KG1 (cell line): ENCODE measurements around the gene AANAT.

Experiments
- DNase-seq: peaks from one replicate; lab custom pipeline; 2025; lab: John Stamatoyannopoulos, UW

Gene AANAT

DNA sequence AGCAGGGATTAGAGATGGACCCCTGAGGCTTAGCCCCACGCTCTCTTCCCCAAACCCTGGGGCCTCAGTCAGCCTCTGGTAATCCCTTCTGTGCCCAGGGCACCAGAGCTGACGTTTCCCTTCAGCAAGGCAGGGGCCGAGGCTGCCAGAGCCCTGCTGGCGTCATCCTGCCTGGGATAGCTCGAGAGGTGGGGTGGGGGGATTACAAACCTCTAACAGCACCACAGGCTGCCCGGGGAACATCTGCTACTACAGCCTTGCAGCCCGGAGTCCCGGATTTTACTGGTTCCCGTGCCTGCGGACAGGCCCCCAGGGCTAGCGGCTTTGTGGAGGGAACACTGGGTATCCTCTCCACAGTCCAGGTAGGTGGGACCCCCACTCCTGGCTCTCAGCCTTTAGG lies at the start of gene AANAT:
Gene AANAT (plus strand): TSS at position 238 of the 400 bp plus-strand sequence. CDS start 1,144 bp downstream, outside the sequence.
- DNase-seq = no peak

DNA sequence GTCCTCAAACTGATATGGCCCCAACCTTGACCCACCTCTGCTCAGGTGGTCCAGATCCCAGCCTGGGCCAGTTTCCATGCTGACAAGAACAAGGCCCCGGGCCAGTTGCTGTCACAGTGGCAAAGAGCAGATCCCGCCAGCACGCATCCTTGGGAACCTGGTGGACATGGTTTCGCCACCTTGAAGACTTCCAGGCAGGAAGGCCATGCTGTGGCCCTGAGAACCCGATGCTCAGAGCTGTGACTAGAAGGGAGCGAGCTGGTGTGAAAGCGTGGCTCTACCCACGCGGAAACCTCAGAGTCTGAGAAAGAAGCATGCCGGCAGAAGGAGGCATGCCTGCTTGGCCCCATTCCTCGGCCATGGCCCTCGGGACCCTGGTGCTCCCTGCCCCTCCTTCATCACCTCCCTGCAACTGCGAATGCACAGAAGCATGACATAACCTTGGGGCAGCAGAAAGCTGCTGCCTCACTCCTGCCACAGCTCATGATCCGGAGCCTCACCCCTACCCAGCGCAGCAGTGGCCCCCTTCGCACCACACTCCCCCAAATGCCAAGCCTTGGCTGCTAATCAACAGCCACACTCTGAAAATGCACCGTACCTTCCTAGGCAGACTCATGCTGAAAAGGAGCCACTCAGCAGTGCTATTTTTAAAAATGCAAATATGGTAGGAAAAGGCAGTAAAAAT lies 47.7 kb upstream of the AANAT start:
- no peak for DNase-seq

DNA sequence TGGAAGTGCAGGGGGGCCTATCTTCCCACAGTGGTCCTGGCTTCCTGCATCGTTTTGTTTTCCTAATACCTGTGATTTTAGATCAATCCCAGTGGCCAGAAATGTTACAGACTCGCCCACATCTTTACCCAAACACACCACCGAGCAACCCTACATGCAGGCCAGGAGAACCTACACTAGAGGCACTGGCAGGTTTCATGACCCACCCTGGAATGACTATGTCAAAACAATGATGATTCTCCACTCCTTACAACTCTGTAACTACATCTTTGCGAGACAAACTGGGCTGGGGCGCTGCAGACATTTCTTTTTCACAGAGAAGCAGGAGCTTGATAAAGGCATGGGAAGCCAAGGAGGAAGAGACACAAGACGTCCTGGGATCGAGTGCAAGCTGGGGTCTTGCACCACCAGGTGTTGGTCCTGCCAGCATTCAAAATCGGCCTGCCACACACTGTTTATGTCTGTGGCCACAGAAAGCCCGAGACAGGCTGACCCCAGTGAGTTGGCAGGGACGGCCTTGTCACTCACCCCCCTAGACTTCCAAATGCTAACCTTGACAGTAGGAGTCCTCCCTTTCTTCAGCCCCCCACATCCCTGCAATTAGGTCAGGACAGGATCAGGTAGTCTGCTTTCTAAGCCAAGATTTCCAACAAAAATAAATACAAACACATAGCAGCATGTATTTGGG lies 46.9 kb upstream of the AANAT start:
- DNase-seq = no peak

DNA sequence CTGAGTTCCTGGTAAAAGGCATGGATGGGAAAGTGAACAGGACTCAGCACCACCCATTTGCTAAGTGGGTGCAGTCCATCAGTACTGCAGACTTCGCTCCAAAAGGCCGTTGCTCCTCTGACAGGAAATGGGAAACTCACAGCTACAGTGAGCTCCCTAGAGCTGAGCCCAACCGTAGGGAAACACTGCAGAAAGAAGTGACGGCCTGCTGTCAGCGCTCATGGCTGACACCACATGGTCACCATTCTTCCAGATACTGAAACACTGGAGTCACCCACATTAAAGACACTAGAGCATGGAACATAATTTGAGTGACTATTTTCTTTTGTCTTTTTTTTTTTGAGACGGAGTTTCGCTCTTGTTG lies 46.4 kb upstream of the AANAT start:
- no peak for DNase-seq

DNA sequence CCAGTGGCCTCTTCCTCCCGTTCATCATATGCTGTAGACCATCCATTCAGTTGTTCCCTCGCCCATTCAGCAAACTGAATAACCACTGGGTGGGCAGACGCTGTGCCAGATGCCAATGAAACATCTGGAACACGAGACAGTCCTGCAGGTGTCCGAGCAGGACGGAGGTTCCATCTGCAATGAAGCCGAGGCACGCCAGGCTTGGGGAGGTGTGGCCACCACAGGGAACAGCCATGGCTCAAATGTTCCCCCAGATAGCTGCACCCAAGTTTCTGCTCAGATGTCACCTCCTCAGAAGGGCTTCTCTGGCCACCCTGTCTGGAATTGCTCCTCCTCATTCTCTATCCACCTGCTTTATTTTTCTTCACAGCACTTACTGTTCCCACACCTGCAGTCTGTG lies 45.0 kb upstream of the AANAT start:
- DNase-seq = no peak

DNA sequence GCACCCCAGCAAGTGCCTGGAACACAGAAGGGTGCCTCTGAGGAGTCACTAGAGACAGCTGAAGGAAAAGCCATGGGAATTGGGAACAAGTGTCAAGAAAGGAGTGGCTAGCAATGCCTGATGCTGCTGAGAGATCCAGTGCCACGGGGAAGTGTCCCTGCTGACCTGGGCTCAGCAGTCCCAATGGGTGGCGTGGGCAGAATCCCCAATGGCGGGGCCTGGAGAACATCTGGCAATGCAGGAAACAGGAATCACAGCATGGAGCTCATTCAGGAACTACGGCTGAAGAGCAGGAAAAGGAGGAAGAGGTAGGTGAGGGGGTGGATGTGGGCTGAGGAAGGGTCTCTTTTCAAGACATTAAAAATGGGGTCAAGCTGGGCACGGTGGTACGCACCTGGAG lies 44.5 kb upstream of the AANAT start:
- DNase-seq = no peak

- DNase-seq = no peak
Observed at GRCh38 chr17:76426853-76427252, 40.5 kb upstream of the AANAT start.

DNA sequence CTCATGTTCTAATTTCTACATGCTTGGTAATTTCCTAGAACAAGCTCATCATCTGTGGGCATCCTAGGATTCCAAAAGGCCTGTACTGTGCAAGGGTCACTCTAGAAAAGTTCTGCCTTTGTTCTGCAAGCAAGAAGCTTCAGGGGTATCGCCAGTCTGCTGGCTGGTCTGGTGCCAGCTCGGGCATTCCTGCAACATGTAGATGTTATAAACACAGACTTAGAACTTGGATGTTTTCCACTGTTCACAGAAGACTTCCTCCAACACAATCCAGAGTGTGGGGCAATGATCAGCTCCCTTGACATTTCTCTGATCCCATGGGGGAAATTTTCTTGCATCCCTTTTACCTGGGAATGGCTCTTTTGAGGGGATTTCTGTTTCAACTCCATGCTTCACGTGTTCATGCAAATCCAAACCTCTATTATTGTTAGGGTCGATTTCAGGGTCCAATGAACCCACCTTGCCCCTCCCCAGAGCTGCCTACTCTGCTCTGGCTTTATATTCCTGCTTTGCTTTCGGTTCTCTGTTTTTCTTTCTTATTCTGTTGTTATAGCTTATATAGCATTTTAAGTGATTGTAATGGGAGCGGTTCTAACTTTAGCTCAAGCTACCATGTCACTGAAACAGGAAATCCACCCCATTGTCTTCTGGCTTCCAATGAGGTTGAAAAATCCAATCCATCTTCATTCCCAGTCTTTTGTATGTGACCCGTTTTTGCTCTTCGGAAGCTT lies 39.7 kb upstream of the AANAT start:
- DNase-seq = no peak

DNA sequence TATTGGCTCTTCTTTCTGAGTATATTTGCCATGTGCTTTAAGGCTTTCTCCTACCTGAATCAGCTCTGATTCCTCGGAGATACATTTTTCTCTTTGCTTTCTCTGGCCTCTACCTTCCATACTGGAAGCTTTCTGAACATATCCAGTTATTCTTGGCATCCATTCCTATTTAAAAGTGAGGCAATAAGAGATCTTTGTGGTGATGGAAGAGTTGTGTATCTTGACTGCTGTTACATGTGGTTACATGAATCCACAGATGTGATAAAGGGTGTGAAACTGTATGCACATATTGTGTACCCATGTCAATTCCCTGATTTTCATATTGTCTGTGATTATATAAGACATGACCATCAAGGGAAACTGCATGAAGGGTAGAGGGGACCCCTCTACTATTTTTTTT lies 38.9 kb upstream of the AANAT start:
- no peak for DNase-seq

DNA sequence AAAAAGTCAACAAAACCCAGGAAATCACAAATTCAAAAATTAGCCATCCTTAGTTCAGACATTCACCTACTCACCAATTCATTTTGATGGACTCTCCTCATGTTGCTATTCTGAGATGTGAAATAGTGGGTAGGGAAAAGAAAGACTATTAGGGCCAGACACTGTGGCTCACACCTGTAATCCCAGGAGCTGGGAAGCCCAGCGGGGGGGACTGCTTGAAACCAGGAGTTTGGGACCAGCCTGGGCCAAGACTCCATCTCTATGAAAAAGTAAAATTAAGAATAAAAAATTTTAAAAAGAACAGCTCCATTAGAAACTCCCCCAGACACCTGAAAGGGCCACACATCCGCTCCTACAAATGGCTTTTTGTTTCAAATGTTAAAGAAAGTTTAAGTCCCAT lies 35.9 kb upstream of the AANAT start:
- DNase-seq = no peak

DNA sequence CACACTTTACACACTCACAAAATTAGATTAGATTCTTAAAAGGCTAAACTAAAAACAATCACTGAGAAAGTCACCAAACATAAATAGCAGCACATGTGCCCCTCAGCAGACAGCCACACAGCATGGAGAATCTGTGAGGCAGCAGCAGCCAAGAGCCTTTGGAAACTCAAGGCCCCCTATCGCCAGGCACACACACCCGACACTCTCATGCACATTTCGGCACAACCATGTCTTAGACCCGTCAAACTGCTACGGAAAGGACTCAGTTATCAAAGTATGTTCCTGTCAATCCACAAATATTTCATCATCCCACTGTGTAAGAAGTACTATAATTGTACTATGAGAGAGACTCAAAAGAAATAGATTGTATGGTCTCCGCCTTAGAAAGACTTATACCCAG lies 35.4 kb upstream of the AANAT start:
- DNase-seq = no peak

DNA sequence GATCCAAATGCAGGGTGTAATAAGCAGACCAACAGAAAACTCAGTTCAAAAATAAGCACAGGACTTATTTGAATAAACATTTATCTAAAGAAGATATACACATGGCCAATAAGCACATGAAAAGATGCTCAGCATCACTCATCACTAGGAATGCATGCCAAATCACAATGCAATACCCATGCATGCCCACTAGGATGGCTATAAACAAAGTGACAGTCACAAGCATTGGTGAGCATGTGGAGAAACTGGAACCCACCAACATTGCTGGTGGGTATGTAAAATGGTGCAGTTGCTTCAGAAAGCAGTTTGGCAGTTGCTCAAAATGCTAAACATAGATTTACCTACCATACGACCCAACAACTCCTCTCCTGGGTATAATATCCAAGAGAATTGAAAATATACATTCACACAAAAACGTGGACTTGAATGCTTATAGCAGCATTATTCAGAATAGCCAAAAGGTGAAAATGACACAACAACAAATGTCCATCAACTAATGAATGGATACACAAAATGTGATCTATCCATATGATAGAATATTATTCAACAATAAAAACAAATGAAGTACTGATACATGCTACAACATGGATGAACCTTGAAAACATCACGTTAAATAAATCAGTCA lies 34.6 kb upstream of the AANAT start:
- no peak for DNase-seq

- no peak for DNase-seq
Observed at GRCh38 chr17:76433693-76434092, 33.7 kb upstream of the AANAT start.

- DNase-seq = no peak
Observed at GRCh38 chr17:76434870-76435269, 32.5 kb upstream of the AANAT start.

- no peak for DNase-seq
Observed at GRCh38 chr17:76435751-76436150, 31.7 kb upstream of the AANAT start.

DNA sequence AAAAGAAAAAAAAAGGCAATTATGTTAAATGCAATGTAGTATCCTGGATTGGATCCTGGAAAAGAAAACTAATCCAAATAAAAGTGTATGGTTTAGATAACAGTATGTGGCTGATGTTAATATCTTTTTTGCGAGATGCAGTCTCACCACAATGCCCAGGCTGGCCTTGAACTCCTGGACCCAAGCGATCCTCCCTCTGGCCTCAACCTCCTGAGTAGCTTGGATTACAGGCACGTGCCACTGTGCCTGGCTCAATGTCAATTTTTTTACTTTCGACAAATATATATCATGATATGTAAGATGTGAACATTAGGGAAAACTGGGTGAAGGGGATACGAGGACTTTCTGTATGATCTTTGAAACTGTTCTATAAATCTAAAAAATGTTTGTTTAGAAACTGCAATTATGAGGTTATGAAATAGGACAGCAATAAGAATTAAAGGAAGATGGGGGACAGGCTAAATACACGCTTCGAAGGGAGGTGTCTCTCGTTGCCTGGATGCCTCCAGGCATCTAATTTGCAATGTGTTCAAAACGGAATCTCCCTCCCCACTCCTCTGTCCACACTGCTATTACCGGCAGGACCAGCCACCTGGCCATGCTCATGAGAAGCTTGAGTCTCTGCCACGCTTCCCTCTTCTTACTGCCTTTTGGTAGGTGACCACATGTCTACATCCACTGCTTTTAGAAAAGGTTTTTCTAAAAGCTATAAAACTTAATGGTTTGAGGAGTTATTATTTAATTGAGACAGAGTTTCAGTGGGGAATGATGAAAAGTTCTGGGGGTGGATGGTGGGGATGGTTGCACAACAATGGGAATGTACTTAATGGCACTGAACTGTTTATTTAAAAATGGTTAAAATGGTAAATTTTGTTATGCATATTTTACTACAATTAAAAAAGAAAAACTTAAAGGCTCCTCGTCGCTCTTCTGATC lies 29.7 kb upstream of the AANAT start:
- DNase-seq = no peak

GRCh38 chr17:76438906-76439305 lies 28.5 kb upstream of the AANAT start:
- no peak for DNase-seq

DNA sequence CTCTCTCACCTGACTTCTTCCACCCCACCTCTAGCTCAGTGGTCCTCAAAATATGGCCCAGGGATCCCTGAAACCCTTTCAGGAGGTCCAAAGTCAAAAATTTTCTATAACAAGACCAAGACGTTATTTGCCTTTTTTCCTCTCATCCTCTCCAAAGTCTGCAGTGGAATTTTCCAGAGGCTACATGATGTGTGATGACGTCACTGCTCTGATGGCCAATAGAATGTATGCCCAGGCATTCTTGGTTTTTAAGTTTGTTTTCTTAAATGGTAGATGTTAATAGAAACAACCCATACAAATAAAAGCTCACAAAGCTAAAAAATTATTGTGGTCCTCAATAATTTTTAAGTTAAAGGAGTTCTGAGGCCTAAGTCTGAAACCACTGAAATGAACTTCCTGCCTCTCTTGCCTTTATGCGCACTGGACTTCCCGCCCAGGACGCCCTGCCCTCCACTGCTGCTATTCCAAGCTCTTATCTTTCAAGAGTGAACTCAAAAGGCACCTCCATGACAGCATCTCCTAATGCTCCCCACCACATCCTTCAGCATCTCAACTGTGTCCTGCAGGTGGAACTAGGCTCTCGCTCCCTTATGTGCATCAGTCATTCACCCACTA lies 28.0 kb upstream of the AANAT start:
- DNase-seq = no peak

- DNase-seq = no peak
Observed at GRCh38 chr17:76440751-76441362, 26.5 kb upstream of the AANAT start.

DNA sequence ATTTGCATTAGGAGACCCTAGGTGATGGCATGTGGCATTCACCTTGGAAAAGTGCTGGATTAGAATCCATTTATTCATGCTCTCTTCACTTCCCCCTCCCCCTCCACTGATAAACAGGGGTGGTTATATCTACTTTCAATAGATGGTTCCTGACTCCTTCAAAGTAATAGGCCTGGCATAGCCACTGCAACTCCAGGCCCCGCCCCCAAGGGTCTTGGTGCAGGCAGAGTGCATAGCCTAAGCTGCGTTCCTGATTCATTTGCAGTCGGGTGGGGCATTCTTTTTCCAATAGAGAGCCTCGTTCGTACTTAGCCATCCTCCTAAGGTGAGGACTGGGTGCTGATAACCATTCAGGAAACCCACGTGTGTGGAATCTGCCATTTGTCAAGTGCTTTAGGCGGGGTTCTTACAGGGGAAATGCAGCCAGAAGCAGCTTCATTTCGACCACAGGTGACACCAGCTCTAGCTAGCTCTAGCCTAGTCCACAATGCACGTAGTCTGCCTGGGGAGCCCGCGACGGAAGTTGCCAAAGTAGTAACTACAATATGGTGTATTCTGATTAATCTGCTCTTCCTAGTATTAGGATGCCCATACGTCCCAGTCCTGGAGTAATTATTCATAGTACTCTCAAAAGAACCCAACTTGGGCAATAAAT lies 25.6 kb upstream of the AANAT start:
- no peak for DNase-seq
